Upper lobe of left lung (tissue), 6 donors: Measurements from ENCODE around the gene FAM131B. TPM values are rescaled to one million over a fixed set of nuclear protein-coding genes. Genes with fewer than 3 reads are reported as not detected.

Experiments used
- ATAC-seq, 2 donors: fragments of 200-7000 bp; cut with Tn5 transposase; one replicate each; pipeline ENCODE4 v1.9.1; 2022; ENCODE audit warnings: mild to moderate bottlenecking in 2 of 2, moderate library complexity in 2 of 2; ENCODE audit not compliant: low FRiP score in 2 of 2
- DNase-seq, 2 donors: peaks; one replicate each; pipeline ENCODE4 v3.0.0-alpha.2; 2019 to 2020
- H3K27ac ChIP-seq, 4 donors: fragments of 200-600 bp; sonication (generic); one replicate each; pipeline ENCODE4 v1.5.1; 2016 to 2019
- H3K27me3 ChIP-seq, 4 donors: fragments of 200-600 bp; sonication (generic); one replicate each; pipeline ENCODE4 v1.5.1; 2017 to 2019
- H3K36me3 ChIP-seq, 4 donors: fragments of 200-600 bp; sonication (generic); one replicate each; pipeline ENCODE4 v1.5.1; 2016 to 2019
- H3K4me1 ChIP-seq, 4 donors: fragments of 200-600 bp; sonication (generic); one replicate each; pipeline ENCODE4 v1.5.1; 2018 to 2019
- H3K4me3 ChIP-seq, 4 donors: fragments of 200-600 bp; sonication (generic); one replicate each; pipeline ENCODE4 v1.5.1; 2017 to 2019; ENCODE audit warnings: mild to moderate bottlenecking in 2 of 4, moderate library complexity in 1 of 4
- H3K9me3 ChIP-seq, 4 donors: fragments of 200-600 bp; sonication (generic); one replicate each; pipeline ENCODE4 v1.5.1; 2018 to 2019
- CTCF ChIP-seq, 6 experiments: fragments of 450-650 bp in 4 of 6; fragments of 200-600 bp in 2 of 6; sonication (generic) in 2 of 6; IDR thresholded peaks; one replicate each; pipeline ENCODE4 v1.5.1; 2016 to 2019; ENCODE audit warnings: antibody characterized with exemption in 6 of 6
- EP300 ChIP-seq, 4 donors: sonication (generic); formaldehyde crosslinking; IDR thresholded peaks; one replicate each; pipeline ENCODE4 v1.5.1; 2017; ENCODE audit warnings: antibody characterized with exemption in 4 of 4, control low read depth in 2 of 4
- POLR2A ChIP-seq, 4 donors: fragments of 450-650 bp; IDR thresholded peaks; one replicate each; pipeline ENCODE4 v1.5.1; 2016 to 2017; ENCODE audit warnings: antibody characterized with exemption in 4 of 4, mild to moderate bottlenecking in 2 of 4
- POLR2AphosphoS5 ChIP-seq, 2 donors: sonication (generic); formaldehyde crosslinking; IDR thresholded peaks; one replicate each; pipeline ENCODE4 v1.5.1; 2017; ENCODE audit warnings: antibody characterized with exemption in 2 of 2
- WGBS, 2 donors: methylation state at CpG; one replicate each; pipeline ENCODE4 v1.1.5; 2017 to 2018; 5-methylcytosine and 5-hydroxymethylcytosine counted together
- total RNA-seq, 6 donors: library from RNA; depleted of rRNA in 4 of 6; stranded (reverse); fragments of >200 nt in 4 of 6; gene quantifications; one replicate each; pipeline versions ENCODE4 v1.1.0 to v1.2.1, GENCODE V29; 2016 to 2021
- donor health status: DM: no; HTN: no; CAD: no; lungs with moderate emphysema.
- donor health status: DM: no; HTN: yes; CAD: no; lungs with severe emphysema.

Gene FAM131B
- total RNA-seq, 6 donors from 2014 or later, result 0.59 to 5.7 (median 0.67) TPM; not detected in 1

- H3K4me1 ChIP-seq, result peaks cover 21 to 58% (median 39%) of the 10 kb centered on the region in 4 donors
Measured at GRCh38 chr7:143376396-143376795, 13.9 kb upstream of the FAM131B start.

GRCh38 chr7:143375298-143376034, 13.0 kb upstream of the FAM131B start:
- Histone ChIP-seq H3K27ac (peak overlapping the region; percentile 63 to 81 (median 80)), H3K4me3 (no peak overlapping the region), H3K36me3 (no peaks in the 10 kb centered on the region), H3K27me3 (no peaks in the 10 kb centered on the region), H3K9me3 (no peaks in the 10 kb centered on the region), H3K4me1 (peaks cover 21 to 58% (median 39%) of the 10 kb centered on the region in 4 donors)
- DNase-seq (peak in 1 of 2 donors; percentile 77), ATAC-seq (peak; percentile 36 to 56)
- TF ChIP-seq CTCF (IDR thresholded peaks at IDR 0.05) (no peak), POLR2AphosphoS5 (IDR thresholded peaks at IDR 0.05) (peak in 1 of 2 donors; percentile 43), POLR2A (IDR thresholded peaks at IDR 0.05) (no peak), EP300 (IDR thresholded peaks at IDR 0.05) (no peak)
- WGBS, 2 donors, result 53 to 63% methylated on average over 5 to 7 of the region's 7 CpGs

More at GRCh38 chr7:143376396-143376795, 13.9 kb upstream of the FAM131B start:
- no peak for DNase-seq
- H3K27ac ChIP-seq, result peak overlapping the region in 2 of 4 donors; percentile 80
- no peak overlapping the region for H3K4me3 ChIP-seq
- TF ChIP-seq POLR2AphosphoS5 (IDR thresholded peaks at IDR 0.05) (no peak), POLR2A (IDR thresholded peaks at IDR 0.05) (no peak), CTCF (IDR thresholded peaks at IDR 0.05) (no peak), EP300 (IDR thresholded peaks at IDR 0.05) (no peak)
- WGBS, 2 donors, result 70 to 76% methylated on average over 3 to 5 of the region's 5 CpGs
- H3K27me3 ChIP-seq, result no peaks in the 10 kb centered on the region
- H3K36me3 ChIP-seq, result no peaks in the 10 kb centered on the region
- no peak for ATAC-seq
- H3K9me3 ChIP-seq, result no peaks in the 10 kb centered on the region

GRCh38 chr7:143374561-143374960, 12.0 kb upstream of the FAM131B start:
- Histone ChIP-seq H3K36me3 (no peaks in the 10 kb centered on the region), H3K4me1 (peaks cover 17 to 53% (median 35%) of the 10 kb centered on the region in 4 donors), H3K9me3 (no peaks in the 10 kb centered on the region), H3K27me3 (no peaks in the 10 kb centered on the region), H3K27ac (peak overlapping the region; percentile 23 to 81 (median 80)), H3K4me3 (no peak overlapping the region)
- ATAC-seq (peak in 1 of 2 donors; percentile 48), DNase-seq (no peak)
- 63 to 77% methylated on average over 5 of the region's 5 CpGs for WGBS, 2 donors
- TF ChIP-seq POLR2AphosphoS5 (IDR thresholded peaks at IDR 0.05) (no peak), CTCF (IDR thresholded peaks at IDR 0.05) (no peak), EP300 (IDR thresholded peaks at IDR 0.05) (no peak), POLR2A (IDR thresholded peaks at IDR 0.05) (no peak)

GRCh38 chr7:143373255-143373794, 10.8 kb upstream of the FAM131B start:
- WGBS, 2 donors, result 86 to 93% methylated on average over 4 of the region's 4 CpGs
- no peak overlapping the region for H3K4me3 ChIP-seq
- H3K36me3 ChIP-seq, result no peaks in the 10 kb centered on the region
- DNase-seq (no peak), ATAC-seq (no peak)
- no peak overlapping the region for H3K27ac ChIP-seq
- H3K27me3 ChIP-seq, result no peaks in the 10 kb centered on the region
- TF ChIP-seq EP300 (IDR thresholded peaks at IDR 0.05) (no peak), CTCF (IDR thresholded peaks at IDR 0.05) (no peak), POLR2A (IDR thresholded peaks at IDR 0.05) (no peak), POLR2AphosphoS5 (IDR thresholded peaks at IDR 0.05) (no peak)
- peaks cover 10 to 42% (median 27%) of the 10 kb centered on the region in 4 donors for H3K4me1 ChIP-seq
- H3K9me3 ChIP-seq, result no peaks in the 10 kb centered on the region
